ENCODE results near the gene TMEM248.

TMEM248 gene

DNA sequence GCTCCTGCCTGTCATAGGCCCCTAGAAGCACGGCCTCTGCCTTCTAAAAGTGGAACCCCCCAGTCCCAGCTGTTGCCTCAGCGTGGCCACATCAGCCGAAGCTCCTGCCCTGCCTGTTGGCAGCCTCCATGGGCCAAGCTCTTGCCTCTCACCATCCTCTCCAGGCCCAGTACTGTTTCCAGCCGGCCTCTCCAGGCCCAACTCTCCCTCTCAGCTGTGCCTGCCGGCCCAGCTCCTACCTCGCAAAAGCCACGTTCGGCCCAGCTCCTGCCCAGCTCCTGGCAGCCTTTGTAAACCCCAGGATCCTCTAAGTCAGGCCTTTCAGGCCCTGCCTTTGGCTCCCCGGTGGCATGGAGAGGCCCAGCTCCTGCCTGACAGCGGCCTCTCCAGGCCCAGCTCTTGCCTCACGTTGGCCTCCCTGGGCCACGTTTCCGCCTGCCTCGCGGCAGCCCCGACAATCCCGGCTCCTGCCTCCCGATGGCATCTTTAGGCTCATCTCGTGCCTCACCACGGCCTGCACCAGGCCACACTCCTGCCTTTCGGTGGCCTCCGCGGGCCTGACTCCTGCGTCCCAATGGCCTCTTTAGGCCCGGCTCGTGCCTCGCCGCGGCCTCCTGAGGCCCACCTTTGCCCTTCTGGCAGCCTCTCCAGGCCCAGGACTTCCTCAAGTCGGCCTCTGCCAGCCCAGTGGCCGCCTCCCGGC lies 17.5 kb upstream of the TMEM248 start:
- no peak overlapping the region for H3K4me2 ChIP-seq (ENCODE audit: low read length)
- H3K27ac ChIP-seq (ENCODE audit: low read depth, low read length, poor library complexity, severe bottlenecking): no peak overlapping the region
- H4K20me1 ChIP-seq (ENCODE audit: insufficient read depth, low read length): no peaks in the 10 kb centered on the region
- H3K36me3 ChIP-seq (ENCODE audit: insufficient read depth, low read length): peaks cover 18% of the 10 kb centered on the region
- TF ChIP-seq EZH2 (IDR thresholded peaks at IDR 0.05; ENCODE audit: borderline replicate concordance, low read length): no peak
- no peak for TF ChIP-seq CTCF (IDR thresholded peaks at IDR 0.05; ENCODE audit: low read length)
- H3K4me3 ChIP-seq (ENCODE audit: low read depth, low read length, poor library complexity, severe bottlenecking): no peak overlapping the region
- no peaks in the 10 kb centered on the region for H3K4me1 ChIP-seq (ENCODE audit: insufficient read depth, low read length, severe bottlenecking)
- no peaks in the 10 kb centered on the region for H3K9me2 ChIP-seq (ENCODE audit: low read depth, low read length)
- H3K9ac ChIP-seq (ENCODE audit: low read length): no peak overlapping the region
- H3K27me3 ChIP-seq (ENCODE audit: insufficient read depth, low read length): no peaks in the 10 kb centered on the region
- no peaks in the 10 kb centered on the region for H3K9me3 ChIP-seq (ENCODE audit: low read length)
- no peaks in the 10 kb centered on the region for H3K79me2 ChIP-seq (ENCODE audit: insufficient read depth, low read length)
- no peak overlapping the region for H2AFZ ChIP-seq (ENCODE audit: low read length)
- no peaks in the 10 kb centered on the region for H3F3A ChIP-seq (ENCODE audit: insufficient read depth, low read length)

GRCh38 chr7:66904063-66904593 lies 16.9 kb upstream of the TMEM248 start:
- peaks cover 12% of the 10 kb centered on the region; the same call in 1 of the 2 replicates for H3K36me3 ChIP-seq (ENCODE audit: insufficient read depth, low read length)
- H3K4me1 ChIP-seq (ENCODE audit: insufficient read depth, low read length, severe bottlenecking): no peaks in the 10 kb centered on the region
- H3K27ac ChIP-seq (ENCODE audit: low read depth, low read length, poor library complexity, severe bottlenecking): no peak overlapping the region
- H4K20me1 ChIP-seq (ENCODE audit: insufficient read depth, low read length): no peaks in the 10 kb centered on the region
- no peaks in the 10 kb centered on the region for H3K9me3 ChIP-seq (ENCODE audit: low read length)
- TF ChIP-seq CTCF (IDR thresholded peaks at IDR 0.05; ENCODE audit: low read length): no peak
- no peak for TF ChIP-seq EZH2 (IDR thresholded peaks at IDR 0.05; ENCODE audit: borderline replicate concordance, low read length)
- H3K27me3 ChIP-seq (ENCODE audit: insufficient read depth, low read length): no peaks in the 10 kb centered on the region
- no peak overlapping the region for H2AFZ ChIP-seq (ENCODE audit: low read length)
- no peaks in the 10 kb centered on the region for H3F3A ChIP-seq (ENCODE audit: insufficient read depth, low read length)
- no peak overlapping the region for H3K9ac ChIP-seq (ENCODE audit: low read length)
- H3K4me2 ChIP-seq (ENCODE audit: low read length): no peak overlapping the region
- no peak overlapping the region for H3K4me3 ChIP-seq (ENCODE audit: low read depth, low read length, poor library complexity, severe bottlenecking)
- H3K9me2 ChIP-seq (ENCODE audit: low read depth, low read length): no peaks in the 10 kb centered on the region
- no peaks in the 10 kb centered on the region for H3K79me2 ChIP-seq (ENCODE audit: insufficient read depth, low read length)

DNA sequence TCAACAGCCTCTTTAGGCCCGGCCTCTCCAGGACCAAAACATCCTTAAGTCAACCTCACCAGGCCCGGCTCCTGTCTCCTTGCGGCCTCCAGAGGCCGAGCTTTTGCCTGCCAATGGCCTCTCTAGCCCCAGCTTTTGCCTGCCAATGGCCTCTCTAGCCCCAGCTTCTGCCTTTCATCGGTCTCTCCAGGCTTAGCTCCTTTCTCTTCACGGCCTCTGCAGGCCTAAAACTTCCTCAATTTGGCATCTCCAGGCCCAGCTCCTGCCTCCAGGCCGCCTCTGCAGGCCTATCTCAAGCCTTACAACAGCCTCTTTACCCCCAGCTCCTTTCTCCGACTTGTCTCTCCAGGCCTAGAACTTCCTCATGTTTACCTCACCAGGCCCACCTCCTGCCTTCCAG lies 15.7 kb upstream of the TMEM248 start:
- Histone ChIP-seq H3K4me1 (ENCODE audit: insufficient read depth, low read length, severe bottlenecking) (no peaks in the 10 kb centered on the region), H3K9me3 (ENCODE audit: low read length) (no peaks in the 10 kb centered on the region), H4K20me1 (ENCODE audit: insufficient read depth, low read length) (no peaks in the 10 kb centered on the region), H2AFZ (ENCODE audit: low read length) (no peak overlapping the region), H3K79me2 (ENCODE audit: insufficient read depth, low read length) (no peaks in the 10 kb centered on the region), H3K9ac (ENCODE audit: low read length) (no peak overlapping the region), H3K27ac (ENCODE audit: low read depth, low read length, poor library complexity, severe bottlenecking) (no peak overlapping the region), H3F3A (ENCODE audit: insufficient read depth, low read length) (no peaks in the 10 kb centered on the region), H3K9me2 (ENCODE audit: low read depth, low read length) (no peaks in the 10 kb centered on the region), H3K4me2 (ENCODE audit: low read length) (no peak overlapping the region), H3K36me3 (ENCODE audit: insufficient read depth, low read length) (peaks cover 6% of the 10 kb centered on the region; the same call in 1 of the 2 replicates), H3K27me3 (ENCODE audit: insufficient read depth, low read length) (no peaks in the 10 kb centered on the region), H3K4me3 (ENCODE audit: low read depth, low read length, poor library complexity, severe bottlenecking) (no peak overlapping the region)
- no peak for TF ChIP-seq CTCF (IDR thresholded peaks at IDR 0.05; ENCODE audit: low read length)
- no peak for TF ChIP-seq EZH2 (IDR thresholded peaks at IDR 0.05; ENCODE audit: borderline replicate concordance, low read length)
